ENCODE measurements around the gene SORBS1.

Gene SORBS1

DNA sequence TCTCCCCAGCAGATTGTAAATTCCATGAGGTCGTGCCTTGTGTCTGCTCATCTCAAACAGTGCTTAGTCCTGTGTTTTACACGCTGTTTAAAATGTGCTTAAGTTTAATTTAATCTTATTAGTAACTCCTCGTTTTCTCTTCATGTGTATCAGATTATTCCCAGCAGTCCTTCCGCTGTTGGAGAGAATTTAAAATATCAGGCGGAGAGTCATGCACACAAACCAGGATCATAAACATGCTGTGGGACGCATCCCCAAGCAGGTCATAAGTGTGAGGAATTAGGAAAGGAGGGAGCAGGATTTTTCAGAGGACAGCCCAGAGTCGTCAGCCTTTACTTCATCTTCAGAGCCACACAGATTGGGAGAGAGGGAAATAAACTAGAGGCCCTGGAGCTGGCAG is 4.2 kb upstream of the SORBS1 start:
- no peak for DNase-seq (ENCODE audit: low read depth)

DNA sequence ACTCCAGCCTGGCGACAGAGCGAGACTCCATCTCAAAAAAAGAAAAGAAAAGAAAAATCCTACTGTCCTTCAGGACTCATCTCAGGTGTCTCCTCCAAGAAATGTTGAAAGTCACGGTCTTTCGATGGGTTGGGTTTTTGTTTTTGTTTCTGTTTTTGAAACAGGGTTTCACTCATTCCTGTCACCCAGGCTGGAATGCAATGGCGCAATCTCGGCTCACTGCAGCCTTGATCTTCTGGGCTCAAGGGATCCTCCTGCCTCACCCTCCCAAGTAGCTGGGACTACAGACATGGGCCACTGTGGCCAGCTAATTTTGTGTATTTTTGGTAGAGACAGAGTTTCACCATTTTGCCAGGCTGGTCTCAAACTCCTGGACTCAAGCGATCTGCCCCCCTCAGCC is 3.1 kb upstream of the SORBS1 start:
- no peak for DNase-seq (ENCODE audit: low read depth)

DNA sequence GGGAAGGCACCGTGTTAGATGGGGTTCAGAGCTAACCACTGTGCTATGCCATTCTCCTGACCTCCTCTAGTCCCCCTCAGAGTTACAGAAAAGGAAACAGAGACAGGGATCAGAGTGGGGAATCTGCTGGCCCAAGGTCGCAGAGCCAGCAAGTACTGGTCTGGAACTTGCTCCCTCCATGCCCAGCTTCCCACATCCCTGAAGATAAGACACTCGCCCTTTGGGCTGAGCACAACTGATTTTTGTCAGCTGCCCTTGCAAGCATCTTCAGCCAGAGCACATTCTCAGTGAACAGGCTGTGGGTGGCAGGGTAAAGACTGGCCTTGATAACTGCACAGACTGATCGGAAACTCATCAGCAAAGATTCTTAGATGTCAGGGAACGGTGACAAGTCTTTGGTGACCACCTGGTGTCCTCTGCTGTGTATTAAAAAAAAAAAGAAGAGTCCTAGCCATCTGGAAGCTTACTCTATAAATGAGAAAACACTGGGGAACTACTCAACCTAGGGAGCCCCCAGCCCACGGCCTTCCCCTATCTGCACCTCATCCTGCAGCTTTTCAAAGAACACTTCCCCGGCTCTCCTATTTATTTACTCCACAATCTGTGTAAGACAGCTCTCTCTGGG is 1.3 kb upstream of the SORBS1 start:
- no peak for DNase-seq (ENCODE audit: low read depth)

DNA sequence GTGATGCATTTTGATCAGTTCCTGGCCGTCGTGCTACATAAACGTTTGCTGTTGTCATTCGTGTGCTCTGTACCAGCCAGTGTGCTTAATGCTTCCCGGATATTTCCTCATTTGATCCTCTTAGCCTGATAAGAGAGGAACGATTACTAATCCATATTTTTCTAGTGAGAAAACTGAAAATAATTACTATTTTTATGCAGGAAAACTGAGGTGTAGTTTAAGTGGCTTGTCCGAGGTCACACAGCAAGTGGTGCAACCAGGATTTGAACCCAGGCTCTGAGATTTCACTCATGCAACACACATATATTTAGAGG is 650 bp upstream of the SORBS1 start:
- DNase-seq (ENCODE audit: low read depth) = no peak

DNA sequence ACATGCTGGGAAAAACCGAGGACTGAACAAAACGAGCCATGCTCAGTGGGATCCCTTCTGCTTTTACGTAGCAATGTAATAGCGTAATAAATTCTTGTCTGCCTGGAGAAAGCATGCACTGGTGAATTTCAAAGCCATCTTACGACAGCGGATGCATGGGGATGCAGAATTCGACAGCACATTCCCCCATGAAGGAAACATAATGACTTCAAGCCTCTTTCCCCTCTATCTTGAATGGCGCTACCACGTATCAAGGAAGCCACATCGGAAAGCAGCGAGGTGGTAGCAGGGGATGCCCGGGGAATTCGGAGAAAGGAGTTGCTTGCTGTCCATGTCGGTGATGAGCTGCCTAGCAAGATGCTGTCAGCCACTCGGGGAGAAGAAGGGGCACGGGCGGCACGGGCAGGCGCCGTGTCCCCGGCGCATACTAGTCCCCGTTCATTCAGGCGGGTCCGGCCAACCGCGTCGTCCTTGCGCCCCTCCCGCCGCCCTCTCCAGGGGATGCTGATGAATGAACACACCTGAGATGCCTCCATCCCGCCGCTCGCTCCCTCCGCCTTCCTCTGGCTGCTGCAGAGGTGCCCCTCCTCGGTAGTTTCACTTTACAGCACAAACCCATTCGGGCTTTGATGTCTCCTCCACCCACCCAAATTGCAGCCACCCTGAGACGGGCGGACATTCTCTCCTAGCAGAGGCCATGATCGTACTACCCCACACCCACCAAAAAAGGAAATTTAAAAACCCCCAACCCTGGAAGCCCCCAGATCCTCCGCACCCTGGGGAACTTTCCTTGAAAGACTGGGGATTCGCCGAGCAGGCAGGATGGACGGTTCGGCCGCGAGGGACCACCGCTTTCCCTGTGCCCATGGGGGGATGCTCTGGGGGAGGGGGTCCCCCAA is 644 bp downstream of the SORBS1 start:
- DNase-seq (ENCODE audit: low read depth) = no peak

DNA sequence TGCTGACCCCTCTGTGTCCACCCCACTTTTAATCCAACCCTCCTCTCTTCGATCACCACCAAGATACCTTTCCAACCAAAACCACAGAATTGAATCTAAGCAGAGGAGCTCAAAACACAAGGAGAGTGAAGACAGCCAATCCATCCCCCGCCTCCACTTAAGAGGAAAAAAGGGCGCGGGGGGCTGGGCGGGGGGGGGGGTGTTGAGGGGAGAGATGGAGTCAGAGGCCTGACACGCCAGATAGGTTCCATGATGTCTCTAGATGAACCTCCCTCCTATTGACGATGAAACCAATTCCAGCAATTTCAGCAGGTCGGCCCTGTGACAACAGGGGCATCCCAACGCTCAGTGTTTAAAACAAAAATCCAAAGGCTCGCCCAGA is 1.3 kb downstream of the SORBS1 start:
- no peak for DNase-seq (ENCODE audit: low read depth)

DNA sequence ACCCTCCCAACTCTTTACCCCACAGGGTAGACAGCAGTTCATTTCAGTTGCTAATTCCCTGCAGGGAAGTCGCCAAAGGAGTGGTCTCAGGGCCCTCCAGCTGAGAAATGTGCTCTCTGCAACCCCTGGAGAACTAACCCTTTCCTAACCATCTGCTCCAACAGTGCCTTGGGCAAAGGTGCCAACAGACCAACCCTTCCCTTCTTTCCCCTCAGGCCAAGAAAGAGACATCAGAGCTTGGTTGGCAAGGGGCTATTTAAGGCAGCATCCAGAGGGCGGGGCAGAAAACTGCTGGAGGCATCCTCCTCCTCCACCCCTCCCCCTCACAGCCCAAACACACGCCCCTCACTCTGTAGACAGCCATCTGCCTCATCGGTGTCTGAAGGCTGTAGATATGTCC is 1.7 kb downstream of the SORBS1 start:
- no peak for DNase-seq (ENCODE audit: low read depth)

DNA sequence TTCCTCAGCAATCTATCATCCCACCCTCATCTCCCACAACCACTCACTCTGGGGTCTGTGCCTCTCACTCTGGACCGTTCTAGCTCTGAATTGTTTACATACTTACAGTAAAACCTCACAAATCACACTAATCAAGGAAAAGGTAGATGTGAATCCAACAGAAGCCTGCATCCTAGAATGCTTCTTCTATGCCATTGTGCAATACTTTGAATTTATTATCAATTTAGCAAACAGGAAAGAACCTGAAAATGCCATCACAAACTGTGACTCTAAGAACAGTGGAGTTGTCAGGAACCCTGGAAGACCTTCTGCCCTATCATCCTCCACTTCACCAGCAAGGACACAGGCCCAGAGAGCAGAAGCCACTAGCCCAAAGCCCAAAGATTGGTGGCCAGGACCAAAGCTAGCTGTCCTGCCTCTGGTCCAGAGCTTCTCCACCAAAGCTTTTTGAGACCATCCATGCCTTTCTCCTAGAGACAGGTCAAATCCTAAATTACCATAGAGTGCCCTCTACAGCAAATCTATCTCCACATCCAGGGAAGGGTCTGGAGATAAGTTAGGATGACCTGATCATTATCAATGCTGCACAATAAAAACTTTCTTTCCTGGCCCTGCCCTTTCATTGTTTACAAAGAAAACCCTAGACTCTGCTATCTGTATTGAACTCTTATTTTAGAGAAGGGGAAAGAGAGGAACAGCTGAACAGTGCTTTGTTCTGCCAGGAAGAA is 2.4 kb downstream of the SORBS1 start:
- no peak for DNase-seq (ENCODE audit: low read depth)

DNA sequence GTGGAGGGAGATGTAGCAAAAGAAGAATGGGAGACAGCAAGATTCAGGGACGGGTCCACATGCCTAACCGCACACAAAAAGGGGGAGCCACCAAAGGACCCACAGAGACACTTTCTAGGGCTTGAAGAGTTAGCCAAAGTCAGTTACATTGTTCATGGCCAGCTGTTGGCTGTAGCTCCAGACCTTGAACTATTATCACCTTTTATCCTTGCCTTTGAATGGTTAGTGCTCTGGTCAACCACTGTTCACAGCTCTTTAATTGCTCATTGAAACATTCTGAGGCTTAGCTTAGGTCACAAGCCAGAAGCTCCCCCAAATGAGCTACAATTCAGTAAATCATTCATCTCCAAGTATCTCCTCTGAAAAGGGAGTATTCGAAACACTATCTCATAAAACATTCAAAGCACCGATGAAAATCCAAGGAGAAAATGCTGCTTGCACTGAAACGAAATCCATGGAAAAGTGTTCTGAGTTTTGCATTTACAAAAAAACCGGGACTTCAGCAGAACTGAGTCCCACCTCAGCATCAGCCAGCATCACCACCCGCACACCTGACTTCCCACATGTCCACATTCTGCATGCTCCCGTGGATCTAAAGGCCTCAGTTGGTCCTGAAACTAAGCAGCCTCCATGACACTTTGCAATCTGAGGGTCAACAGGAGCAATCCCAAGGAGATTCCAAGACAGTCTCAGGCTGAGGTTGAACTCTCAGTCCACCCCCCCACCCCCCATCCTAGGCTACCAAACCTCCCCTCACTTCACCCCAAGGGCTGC is 4.0 kb downstream of the SORBS1 start:
- DNase-seq (ENCODE audit: low read depth) = no peak

DNA sequence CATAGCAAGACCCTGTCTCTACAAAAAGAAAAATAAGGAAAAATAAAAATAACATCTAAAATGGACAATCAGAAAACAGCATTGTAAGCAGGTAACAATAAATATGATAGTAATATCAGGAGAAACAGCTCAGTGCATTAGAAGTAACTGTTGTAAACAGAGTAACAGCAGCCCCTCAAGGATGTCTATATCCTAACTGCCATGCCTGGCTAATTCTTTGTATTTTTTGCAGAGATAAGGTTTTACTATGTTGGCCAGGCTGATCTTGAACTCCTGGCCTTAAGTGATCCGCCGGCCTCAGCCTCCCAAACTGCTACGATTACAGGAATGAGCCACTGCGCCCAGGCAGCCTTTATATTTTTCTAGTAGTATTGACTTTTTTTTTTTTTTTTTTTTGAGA is 7.5 kb downstream of the SORBS1 start:
- DNase-seq (ENCODE audit: low read depth) = no peak

DNA sequence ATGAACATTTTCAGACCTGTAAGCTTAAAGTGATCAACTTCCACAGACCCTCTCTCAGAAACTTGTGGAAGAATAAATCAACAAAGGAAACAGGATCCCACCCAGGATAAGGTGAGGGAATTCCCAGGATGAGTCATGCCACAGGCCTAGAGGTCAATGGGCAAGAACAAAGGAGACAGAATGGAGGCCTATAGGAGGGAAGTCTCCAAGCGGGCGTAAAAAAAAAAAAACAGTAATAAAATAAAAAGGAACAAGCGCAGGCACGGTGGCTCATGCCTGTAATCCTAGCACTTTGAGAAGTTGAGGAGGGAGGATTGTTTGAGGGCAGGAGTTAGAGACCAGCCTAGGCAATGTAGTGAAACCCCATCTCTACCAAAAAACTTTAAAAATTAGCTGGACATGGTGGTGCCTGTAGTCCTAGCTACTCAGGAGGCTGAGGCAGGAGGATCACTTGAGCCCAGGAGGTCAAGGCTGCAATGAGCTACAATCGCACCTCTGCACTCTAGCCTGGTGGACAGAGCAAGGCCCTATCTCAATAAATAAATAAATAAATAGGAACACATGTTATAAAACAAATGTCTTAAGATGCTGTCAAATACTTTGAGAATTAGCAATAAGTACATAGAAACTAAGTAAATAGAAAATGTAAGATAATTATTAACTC is 8.4 kb downstream of the SORBS1 start:
- no peak for DNase-seq (ENCODE audit: low read depth)

DNA sequence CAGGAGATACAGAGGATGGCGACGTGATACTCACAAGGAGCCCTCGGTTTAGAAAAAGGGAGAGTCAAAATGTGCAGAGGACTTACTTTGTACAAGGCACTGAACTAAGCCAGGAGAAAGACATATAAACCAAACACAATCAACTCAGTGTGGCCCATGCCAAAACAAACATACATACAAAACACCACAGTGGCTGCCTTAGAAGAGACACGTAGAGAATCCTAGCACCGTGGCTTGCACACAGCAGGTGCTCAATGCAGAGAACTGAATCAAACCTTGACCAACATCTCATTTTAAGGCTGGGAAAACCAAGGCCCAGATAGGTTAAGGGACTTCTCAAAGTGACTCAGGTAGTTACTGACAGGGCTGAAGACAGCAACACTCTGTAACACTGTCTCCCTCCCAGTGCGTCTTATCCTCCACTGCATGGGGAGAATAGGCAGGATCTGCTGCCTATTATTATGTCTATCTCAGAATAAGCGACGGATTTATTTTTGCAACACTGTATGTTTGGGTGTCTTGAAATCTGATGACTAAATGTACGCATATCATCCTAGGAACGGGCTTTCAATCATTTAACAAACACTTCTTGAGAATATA is 11.0 kb downstream of the SORBS1 start:
- DNase-seq (ENCODE audit: low read depth) = no peak

DNA sequence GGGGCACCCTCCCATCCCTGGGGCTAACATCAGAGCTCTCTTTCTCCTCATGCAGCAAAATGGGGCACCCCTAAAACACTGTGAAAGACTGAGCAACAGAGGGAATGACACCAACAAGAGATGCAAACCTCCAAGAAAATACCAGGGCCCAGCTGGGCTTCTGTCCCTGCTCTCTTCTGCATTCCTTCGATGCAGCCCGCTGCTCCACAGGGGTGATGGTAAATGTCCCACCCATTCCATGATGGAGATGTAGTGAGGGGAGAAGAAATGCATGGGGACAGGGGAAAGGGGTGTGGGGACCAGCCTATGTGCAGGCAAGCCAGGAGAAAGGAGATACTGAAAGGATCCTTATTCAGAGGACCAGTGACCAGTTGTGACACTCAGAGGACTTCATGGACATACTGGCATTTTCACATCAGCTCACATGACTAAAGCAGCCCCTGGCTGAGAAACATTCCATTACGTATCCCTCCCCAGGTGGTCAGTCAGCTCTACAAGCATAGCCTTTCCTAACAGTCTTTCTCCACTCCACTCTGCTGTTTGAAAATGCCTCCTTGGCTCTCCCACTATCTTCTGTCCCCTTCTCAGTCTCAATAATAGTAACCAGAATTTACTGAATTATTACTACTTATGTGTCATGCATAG is 13.3 kb downstream of the SORBS1 start:
- DNase-seq (ENCODE audit: low read depth) = no peak

DNA sequence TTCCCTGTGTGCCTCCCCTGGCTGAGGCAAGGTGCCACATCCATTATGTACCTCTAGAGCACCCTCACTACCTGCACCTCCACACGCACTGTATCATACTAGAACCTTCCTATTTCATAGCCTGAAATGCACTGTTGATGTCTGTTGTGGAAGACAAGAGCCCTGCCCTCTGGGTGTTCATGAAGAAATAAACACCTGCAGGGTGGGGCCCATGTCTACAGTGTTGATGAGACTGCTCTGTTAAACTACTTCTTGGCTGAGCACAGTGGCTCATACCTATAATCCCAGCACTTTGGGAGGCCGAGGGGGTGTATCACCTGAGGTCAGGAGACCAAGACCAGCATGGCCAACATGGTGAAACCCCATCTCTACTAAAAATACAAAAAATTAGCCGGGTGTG is 14.0 kb downstream of the SORBS1 start:
- DNase-seq (ENCODE audit: low read depth) = no peak

DNA sequence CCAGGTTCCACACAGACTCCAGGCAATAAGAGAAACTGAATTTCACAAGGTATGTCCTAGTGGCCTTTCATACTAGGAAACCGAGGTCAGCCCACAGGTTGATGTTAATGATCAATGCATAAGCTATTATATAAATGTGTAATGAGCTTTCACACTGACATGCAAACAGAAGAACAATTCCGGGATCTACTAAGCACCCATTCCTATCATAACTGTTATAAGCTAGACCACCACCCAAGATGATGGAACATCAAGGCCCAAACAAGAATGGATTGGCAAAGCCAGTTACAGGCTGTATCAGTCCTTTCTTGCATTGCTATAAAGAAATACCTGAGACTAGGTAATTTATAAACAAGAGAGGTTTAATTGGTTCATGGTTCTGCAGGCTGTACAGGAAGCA is 15.2 kb downstream of the SORBS1 start:
- no peak for DNase-seq (ENCODE audit: low read depth)

DNA sequence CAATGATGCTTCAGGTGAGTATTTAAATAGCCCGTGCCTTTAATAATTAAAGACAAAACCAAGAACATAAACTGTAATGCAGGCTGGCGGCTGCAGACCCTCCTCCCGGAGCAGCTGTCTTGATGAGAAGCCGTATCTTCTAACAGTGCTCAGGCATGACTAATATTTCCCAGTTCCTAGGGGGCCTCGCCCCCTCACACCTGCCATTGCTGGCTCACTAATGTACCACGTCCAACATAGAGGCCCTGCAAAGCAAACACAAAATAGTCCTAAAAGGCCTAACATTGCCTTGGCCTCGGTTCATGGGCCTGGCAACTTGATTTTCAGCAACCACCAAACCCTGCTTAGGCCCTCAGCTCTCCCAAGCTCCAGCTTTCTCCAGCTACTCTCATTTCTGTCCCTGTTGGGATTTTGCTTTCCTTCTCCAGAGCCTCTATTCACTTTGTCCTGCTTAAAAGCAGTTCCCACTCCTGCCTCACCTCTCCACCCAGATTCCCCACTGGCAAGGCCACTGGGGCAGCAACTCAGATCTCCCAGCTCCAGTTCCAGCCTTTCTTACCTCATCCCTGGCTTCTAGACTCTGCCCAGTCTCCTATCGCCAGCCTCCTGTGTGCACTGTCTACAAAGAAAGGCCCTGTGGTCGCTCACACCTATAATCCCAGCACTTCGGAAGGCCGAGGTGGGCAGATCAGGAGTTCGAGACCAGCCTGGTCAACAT is 16.2 kb downstream of the SORBS1 start:
- DNase-seq (ENCODE audit: low read depth) = no peak

DNA sequence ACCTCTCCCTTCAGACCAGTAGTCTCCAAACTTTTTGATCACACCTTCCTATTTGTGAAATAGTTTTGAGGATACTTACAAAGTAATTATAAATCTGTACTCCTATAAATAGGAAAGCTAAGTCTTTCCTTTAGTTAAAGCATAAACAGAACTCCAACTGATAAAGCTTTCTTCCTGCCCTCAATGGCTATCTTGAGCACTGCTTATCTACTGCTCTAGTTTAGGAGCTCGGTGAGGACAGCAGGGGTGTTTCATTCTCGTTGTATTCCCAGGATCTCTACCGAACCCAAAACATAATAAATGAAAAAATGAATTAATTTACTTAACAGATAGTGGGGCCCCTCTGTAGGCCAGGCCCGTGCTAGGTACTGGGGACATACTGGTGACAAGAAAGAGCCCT is 17.7 kb downstream of the SORBS1 start:
- DNase-seq (ENCODE audit: low read depth) = no peak

DNA sequence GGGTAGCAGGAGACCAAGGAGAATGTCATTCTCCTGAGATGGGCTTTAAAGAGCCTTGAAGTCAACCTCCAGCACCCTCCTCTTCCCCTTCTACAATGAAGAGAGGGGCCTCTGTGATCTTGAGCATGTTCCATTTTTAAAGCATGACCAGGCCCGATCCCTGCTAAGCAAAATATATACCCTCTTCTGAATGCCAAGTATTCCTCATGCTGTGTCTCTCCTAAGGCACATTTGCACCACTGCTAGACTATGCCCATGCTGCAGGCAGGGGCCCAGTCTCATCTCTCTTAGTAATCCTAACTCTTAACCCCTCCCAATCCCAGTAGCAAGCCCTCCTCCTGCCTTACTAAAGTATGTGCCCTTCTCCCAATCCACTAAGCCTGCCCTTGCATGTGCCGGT is 18.4 kb downstream of the SORBS1 start:
- DNase-seq (ENCODE audit: low read depth) = no peak

DNA sequence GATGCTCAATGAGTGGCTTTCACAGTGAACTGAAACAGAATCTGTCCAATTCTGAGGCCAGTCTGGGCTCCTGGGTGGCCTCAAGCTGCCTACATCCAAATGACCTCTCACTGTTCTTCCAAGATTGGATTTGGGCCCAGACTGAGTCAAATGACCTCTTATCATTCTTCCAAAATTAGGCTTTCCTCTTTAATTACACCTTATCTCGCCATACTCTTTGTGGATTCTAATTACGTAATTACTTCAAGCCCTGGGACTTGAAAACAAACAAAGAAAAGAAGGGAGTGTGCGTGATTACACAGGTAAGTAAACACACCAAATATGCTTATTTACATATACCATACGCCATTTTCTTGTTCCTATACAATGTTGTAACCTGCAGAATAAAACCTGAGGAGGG is 18.8 kb downstream of the SORBS1 start:
- DNase-seq (ENCODE audit: low read depth) = no peak

DNA sequence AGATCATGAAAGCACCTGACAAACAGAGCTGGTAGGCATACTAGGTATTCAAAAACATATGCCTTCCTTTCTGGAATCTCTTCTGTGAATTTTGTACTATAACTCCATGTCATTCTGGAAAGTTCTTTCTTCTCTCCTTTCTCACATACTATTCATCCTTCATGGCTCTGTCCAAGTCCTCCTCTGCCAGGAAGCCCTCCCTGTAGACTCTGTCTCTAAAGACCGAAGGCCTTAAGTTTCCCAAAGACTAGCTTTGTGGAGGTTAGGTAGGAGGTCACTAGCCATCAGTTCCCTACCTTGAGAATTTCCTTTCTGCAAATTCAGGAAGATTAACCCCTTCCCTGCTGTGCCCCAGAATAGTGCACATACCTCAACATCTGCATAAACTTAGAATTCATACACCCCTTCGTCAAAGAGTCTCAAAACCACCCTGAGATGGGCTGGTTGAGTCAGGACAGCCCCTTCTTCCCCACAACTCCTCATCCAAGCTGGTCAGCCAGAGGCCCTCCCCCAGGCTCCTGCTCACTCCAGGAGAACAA is 20.6 kb downstream of the SORBS1 start:
- no peak for DNase-seq (ENCODE audit: low read depth)
